ENCODE measurements around the gene KRT79.

The KRT79 gene

GRCh38 chr12:52787324-52788191 is 46.6 kb downstream of the KRT79 start:
- Histone ChIP-seq H3K4me2 (ENCODE audit: low read length) (no peak overlapping the region), H3K9me2 (ENCODE audit: low read depth, low read length) (no peaks in the 10 kb centered on the region), H3K9me3 (ENCODE audit: low read length) (no peaks in the 10 kb centered on the region), H3K27ac (ENCODE audit: low read depth, low read length, poor library complexity, severe bottlenecking) (no peak overlapping the region), H3K4me1 (ENCODE audit: insufficient read depth, low read length, severe bottlenecking) (no peaks in the 10 kb centered on the region), H3K27me3 (ENCODE audit: insufficient read depth, low read length) (no peaks in the 10 kb centered on the region), H3K36me3 (ENCODE audit: insufficient read depth, low read length) (no peaks in the 10 kb centered on the region), H3K79me2 (ENCODE audit: insufficient read depth, low read length) (no peaks in the 10 kb centered on the region), H4K20me1 (ENCODE audit: insufficient read depth, low read length) (no peaks in the 10 kb centered on the region), H2AFZ (ENCODE audit: low read length) (no peak overlapping the region), H3K9ac (ENCODE audit: low read length) (no peak overlapping the region), H3F3A (ENCODE audit: insufficient read depth, low read length) (no peaks in the 10 kb centered on the region), H3K4me3 (ENCODE audit: low read depth, low read length, poor library complexity, severe bottlenecking) (no peak overlapping the region)
- TF ChIP-seq EZH2 (IDR thresholded peaks at IDR 0.05; ENCODE audit: borderline replicate concordance, low read length) (no peak), CTCF (IDR thresholded peaks at IDR 0.05; ENCODE audit: low read length) (no peak)

- no peak for TF ChIP-seq CTCF (IDR thresholded peaks at IDR 0.05; ENCODE audit: low read length)
- H2AFZ ChIP-seq (ENCODE audit: low read length) = no peak overlapping the region
- H3K27me3 ChIP-seq (ENCODE audit: insufficient read depth, low read length) = no peaks in the 10 kb centered on the region
- H3K4me2 ChIP-seq (ENCODE audit: low read length) = no peak overlapping the region
- no peaks in the 10 kb centered on the region for H3F3A ChIP-seq (ENCODE audit: insufficient read depth, low read length)
- no peak overlapping the region for H3K4me3 ChIP-seq (ENCODE audit: low read depth, low read length, poor library complexity, severe bottlenecking)
- no peaks in the 10 kb centered on the region for H3K4me1 ChIP-seq (ENCODE audit: insufficient read depth, low read length, severe bottlenecking)
- no peak overlapping the region for H3K9ac ChIP-seq (ENCODE audit: low read length)
- H4K20me1 ChIP-seq (ENCODE audit: insufficient read depth, low read length) = no peaks in the 10 kb centered on the region
- no peaks in the 10 kb centered on the region for H3K9me3 ChIP-seq (ENCODE audit: low read length)
- H3K27ac ChIP-seq (ENCODE audit: low read depth, low read length, poor library complexity, severe bottlenecking) = no peak overlapping the region
- H3K79me2 ChIP-seq (ENCODE audit: insufficient read depth, low read length) = no peaks in the 10 kb centered on the region
- no peaks in the 10 kb centered on the region for H3K9me2 ChIP-seq (ENCODE audit: low read depth, low read length)
- H3K36me3 ChIP-seq (ENCODE audit: insufficient read depth, low read length) = no peaks in the 10 kb centered on the region
These were observed 49.2 kb downstream of the KRT79 start for GRCh38 chr12:52784909-52785308.

- no peak overlapping the region for H3K4me2 ChIP-seq (ENCODE audit: low read length)
- H3F3A ChIP-seq (ENCODE audit: insufficient read depth, low read length) = no peaks in the 10 kb centered on the region
- TF ChIP-seq EZH2 (IDR thresholded peaks at IDR 0.05; ENCODE audit: borderline replicate concordance, low read length) = no peak
- no peak for TF ChIP-seq CTCF (IDR thresholded peaks at IDR 0.05; ENCODE audit: low read length)
- no peaks in the 10 kb centered on the region for H4K20me1 ChIP-seq (ENCODE audit: insufficient read depth, low read length)
- H3K27me3 ChIP-seq (ENCODE audit: insufficient read depth, low read length) = no peaks in the 10 kb centered on the region
- H3K36me3 ChIP-seq (ENCODE audit: insufficient read depth, low read length) = no peaks in the 10 kb centered on the region
- no peaks in the 10 kb centered on the region for H3K4me1 ChIP-seq (ENCODE audit: insufficient read depth, low read length, severe bottlenecking)
- no peaks in the 10 kb centered on the region for H3K9me2 ChIP-seq (ENCODE audit: low read depth, low read length)
- H3K9ac ChIP-seq (ENCODE audit: low read length) = no peak overlapping the region
- no peaks in the 10 kb centered on the region for H3K9me3 ChIP-seq (ENCODE audit: low read length)
- H3K27ac ChIP-seq (ENCODE audit: low read depth, low read length, poor library complexity, severe bottlenecking) = no peak overlapping the region
- no peaks in the 10 kb centered on the region for H3K79me2 ChIP-seq (ENCODE audit: insufficient read depth, low read length)
- no peak overlapping the region for H3K4me3 ChIP-seq (ENCODE audit: low read depth, low read length, poor library complexity, severe bottlenecking)
- no peak overlapping the region for H2AFZ ChIP-seq (ENCODE audit: low read length)
These were observed 50.4 kb downstream of the KRT79 start for GRCh38 chr12:52783563-52784316.

Measured in OCI-LY1 (cell line).